GM19328 (cell line): ENCODE measurements around the gene MTCP1.
A peak's percentile ranks its signal among the peaks of the same experiment; 100 is the strongest.

Experiments used
- ATAC-seq: cut with Tn5 transposase; IDR thresholded peaks from one replicate; pipeline ENCODE4 v1.9.1; 2021; ENCODE audit warnings: mild to moderate bottlenecking, moderate library complexity; ENCODE audit not compliant: unreplicated experiment

The MTCP1 gene, protein sequence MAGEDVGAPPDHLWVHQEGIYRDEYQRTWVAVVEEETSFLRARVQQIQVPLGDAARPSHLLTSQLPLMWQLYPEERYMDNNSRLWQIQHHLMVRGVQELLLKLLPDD

DNA sequence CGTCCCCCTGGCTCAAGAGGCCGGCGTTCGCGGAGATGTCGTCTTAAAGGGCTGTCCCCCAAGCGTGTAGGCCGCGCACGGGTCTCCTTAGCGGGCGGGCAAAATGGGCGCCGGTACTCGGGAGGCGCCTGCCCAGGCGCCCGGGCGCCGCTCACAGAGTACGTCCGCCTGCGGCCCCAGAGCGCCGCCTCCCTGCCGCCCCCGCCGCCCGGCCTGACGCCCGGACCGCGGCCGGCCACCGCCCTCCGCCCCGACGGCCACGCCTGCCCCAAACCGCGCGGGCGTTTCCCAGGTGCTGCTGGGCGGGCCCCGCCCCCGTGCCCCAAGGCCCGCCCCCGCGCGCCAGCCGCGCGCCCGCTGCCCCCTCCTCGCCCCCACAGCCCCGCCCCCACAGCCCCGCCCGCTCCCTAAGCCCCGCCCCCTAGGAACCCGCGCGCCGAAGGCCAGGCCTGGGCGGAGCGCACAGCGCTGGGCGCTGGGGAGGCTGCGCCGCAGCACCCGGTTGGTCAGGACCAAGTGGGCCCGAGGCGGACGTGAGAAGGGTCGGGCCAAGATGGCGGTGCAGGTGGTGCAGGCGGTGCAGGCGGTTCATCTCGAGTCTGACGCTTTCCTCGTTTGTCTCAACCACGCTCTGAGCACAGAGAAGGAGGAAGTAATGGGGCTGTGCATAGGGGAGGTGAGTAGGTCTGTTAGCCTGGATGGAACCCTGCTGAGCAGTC lies at the start of gene MTCP1, which contains the start of the genes BRCC3 and CMC4:
TSS of gene MTCP1 (minus strand) at position 162 of the 719 bp plus-strand sequence. CDS start 5,126 bp downstream, outside the sequence.
TSS of gene BRCC3 (plus strand) at position 534 of the 719 bp plus-strand sequence. CDS start at position 554, 20 bp downstream.
TSS of gene CMC4 (minus strand) at position 162 of the 719 bp plus-strand sequence. CDS start 7,113 bp downstream, outside the sequence.
- ATAC-seq: peak; percentile 85

DNA sequence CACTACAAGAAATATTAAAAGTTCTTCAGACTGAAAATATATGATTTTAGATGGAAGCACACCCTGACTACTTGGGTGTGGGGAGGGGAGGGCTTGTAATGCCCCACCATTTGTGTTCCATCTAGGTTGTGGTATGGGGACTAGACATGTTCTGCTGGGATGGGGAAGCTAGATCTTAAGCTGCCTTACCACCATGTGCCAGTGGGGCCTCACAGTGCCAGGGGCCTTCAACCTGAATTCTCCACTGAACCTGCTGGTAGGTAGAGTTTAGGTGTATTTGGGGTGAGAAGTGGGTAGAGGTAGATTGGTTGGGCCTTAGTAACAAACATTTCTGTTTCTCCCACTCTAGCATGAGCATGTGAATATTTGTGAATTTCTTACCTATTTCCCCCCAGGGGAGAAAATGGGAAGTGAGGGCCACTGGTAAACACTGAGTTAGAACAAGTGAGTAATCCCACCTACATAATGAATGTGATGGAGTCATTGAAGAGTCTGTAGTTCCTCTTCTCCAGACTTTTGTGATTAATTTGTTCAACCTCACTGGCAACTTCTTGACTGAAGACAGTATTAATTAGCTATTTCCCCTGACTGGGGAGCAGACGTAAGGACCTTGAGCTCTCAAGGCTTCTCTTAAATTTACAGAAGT lies 44.4 kb upstream of the MTCP1 start:
- no peak for ATAC-seq

DNA sequence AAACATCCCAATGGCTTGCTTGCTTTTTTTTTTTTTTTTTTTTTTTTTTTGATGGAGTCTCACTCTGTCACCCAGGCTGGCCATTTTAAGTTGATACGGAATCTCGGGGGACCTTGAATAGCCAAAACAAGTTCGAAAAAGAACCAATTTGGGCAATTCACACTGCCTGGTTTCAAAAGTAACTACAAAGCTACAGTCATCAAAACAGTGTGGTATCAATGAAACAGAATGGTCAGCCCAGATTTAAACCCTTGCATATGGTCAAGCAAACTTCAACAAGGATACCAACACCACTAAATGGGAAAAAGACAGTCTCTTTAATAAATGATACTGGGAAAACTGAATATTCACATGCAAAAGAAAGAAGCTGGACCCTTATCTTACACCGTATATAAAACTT lies 42.2 kb upstream of the MTCP1 start:
- no peak for ATAC-seq

DNA sequence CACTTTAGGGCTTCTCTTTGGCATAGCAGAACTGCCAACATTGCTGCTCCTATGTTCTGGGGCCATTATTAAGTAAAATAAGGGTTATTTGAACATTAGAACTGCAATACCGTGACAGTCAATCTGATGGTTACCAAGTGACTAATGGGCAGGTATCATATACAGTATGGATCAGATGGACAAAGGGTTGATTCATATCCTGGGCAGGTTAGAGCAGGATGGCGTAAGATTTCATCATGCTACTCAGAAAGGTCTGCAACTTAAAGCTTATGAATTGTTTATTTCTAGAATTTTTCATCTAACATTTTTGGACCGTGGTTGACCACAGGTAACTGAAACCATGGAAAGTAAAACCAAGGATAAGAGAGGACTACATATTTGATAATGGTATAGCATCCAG lies 41.2 kb upstream of the MTCP1 start:
- no peak for ATAC-seq

DNA sequence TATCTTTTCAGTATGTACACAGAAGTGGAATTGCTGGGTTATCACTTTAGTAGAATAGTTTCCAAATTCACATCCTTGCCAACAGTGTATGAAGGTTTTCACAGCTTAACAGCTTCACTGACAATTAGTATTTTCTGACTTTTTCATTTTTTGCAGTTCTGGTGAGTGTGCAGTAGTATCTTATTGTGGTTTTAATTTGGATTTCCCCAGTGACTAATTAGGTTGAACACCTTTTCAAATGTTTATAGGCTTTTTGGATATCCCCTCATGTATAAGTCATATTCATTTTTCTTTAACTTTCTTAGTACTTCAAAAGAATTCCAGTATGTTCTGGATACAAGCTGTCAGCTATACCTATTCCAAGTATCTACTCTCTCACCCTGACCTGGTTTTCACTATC lies 37.5 kb upstream of the MTCP1 start:
- no peak for ATAC-seq

DNA sequence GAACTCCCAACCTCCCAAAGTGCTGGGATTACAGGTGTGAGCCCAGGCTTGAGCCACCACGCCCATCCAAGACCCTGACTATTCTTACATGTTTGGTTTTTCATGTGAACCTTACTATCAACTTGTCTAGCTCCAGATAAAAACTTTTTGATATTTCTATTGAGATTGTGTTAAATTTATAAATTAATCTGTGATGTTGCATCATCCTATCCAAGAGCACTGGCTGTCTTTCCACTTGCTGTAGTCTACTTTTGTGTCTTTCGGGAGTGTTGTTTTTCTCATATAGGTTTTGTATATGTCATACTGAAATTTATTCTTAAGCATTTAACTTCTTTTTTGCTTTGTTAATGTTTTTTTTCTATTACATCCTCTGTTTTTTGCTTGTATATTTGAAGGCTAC lies 35.0 kb upstream of the MTCP1 start:
- ATAC-seq: no peak

DNA sequence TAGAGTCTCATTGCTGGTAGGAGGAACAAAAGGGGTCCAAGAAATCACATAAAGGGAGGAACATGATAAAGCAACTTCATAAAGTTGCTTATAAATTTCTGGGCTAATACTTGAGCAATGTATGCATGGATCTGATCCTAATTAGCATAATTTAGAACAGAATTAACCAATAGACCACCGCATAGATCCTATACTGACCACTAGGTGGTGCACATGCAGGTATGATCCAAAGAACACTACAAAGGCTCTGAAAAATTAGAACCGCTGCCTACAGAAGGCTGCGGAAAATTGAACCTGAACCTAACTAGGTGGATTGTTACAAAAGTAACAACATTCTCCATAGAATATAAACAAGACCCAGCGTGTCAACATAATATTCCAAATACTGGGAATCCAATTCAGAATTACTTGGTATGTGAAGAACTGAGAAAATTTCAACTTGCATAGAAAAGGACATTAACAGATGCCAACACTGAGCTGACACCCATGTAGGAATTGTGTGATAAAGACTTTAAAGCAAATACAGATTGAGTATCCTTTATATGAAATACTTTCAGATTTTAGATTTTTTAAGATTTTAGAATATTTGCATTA lies 23.6 kb upstream of the MTCP1 start:
- no peak for ATAC-seq

DNA sequence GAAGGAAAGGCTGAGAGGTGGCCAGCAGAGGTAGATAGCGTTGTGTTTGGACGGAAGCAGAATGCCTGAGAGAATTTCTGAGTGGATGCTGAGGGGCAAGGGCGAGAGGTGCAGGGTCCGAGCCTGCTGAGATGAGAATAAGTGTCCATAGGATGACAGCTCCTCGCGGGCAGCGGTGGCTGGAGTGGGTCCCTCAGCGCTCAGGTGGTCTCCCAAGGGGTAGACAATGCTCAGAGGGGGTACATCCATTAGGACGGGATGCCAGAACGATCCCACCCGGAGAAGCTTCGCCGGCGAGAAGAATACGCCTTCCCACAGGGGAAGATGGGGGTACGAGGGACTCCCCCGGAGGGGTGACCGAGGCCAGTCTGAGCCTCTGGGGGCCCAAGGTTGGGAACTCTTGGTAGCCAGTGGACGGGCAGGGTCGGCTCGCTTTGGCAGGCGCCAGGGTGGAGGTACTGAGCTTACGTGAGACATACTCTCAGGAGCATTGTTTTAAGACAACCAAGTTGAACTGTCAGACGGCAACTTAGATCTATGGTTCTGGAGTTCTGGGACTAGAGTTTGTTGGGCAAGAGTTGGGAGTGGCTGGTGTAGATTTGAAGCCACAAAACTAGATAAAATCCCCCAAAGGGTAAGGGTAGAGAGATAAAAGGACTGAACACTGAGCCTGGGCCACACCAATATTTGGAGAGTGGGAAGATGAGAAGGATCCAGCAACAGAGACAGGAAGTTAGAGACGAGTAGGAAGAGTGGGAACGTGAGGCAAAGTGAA lies 16.2 kb upstream of the MTCP1 start:
- ATAC-seq: no peak

DNA sequence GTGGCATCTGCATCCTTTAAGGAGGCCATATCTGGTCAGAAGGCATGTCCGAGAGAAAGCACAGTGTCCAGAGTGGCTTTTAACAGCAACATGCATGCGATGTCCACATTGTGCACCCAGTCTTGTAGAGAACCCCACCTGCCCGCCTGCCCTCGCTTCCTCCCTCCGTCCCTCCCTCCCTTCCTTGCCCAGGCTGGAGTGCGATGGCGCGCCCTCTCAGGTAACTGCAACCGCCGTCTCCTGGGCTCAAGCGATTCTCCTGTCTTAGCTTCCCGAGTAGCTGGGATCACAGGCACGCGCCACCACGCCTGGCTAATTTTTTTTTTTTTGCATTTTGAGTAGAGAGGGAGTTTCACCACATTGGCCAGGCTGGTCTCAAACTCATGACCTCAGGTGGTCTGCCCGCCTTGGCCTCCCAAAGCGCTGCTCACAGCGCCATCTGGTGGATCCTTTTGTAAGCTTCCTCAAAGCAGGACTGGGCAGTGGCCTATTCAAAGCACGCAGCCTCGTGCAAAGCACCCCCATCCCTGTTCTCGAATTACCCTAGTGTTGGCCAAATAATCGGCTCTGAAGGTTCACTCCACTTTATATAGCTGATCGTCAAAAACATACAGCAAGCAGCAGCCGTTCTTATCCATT lies 15.4 kb upstream of the MTCP1 start:
- no peak for ATAC-seq

DNA sequence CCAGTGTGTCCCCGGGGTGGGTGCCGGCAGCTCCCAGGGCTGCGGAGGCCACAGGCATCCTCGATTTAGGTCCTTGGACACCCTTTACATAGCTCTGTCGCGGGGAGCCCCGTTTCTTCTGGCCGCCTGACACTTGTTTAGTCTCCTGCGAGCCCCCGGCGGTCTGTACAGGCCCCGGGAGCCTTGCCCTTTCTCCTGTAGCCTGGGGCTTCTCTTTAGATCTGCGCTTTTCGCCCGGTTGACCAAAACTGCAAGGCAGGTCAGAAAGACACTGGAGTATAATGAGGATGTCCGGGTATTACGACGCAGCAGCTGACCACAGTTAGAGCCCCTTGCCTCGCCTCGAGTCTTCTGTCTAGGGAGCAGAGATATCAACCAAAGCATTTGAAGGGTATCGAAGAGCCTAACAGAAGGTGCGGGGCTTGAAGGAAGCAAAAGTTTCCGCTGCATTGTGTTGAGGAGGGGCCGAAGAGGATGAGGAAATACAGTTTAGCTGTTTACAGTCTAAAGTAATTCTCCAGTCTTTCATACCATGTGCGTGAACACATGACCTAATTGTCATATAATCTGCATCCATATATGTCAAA lies 851 bp upstream of the MTCP1 start:
- ATAC-seq: peak; percentile 9

DNA sequence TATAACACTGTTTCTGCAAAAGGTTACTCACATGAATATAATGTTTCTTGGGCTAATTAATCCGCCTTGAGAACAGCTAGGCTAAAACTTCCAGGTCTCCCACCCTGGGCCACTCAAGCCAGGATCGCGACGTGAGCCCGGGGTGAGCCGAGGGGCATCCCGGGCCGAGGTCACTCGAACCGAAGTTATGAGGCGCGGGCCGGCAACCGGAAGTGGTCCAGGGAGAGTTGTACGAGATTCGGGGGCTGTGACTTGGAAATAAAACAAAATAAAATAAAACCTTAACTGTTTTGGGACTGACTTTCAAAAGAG lies 317 bp downstream of the MTCP1 start:
- no peak for ATAC-seq

DNA sequence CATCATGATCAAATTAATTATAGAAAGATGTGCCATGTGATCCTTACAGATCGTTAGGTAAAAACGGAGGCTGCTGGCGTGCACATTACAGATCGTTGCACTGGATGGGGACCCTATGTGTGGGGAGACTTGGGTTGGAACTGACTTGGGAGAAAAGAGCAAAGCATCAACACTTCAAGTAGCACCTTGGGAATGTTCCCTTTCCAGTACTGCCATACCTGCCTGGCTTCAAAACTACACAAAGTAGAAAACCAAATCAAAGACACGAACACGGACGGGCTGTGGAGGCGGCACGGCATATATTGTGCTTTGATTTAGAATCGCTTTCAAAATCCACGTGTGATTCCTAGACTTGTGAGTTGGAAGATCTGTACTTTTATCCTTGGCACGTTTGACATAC lies 898 bp downstream of the MTCP1 start:
- no peak for ATAC-seq

DNA sequence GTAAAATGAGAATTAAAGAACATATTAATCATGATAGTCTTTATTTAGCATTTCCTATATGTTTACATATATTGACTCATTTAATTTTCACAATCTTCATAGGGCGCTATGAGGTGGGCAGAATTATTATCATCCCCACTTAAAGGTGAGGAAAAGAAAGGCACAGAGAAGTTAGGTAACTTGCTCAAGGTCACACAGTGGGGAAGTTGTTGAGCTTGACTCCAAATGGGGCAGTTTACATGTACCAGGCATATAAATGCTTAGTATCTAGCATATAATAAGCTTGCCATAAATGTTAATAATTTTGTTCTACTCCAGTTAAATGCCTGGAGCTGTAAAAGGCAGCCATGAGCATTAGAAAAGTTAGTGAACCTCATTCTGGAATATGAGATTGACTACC lies 1.5 kb downstream of the MTCP1 start:
- no peak for ATAC-seq

DNA sequence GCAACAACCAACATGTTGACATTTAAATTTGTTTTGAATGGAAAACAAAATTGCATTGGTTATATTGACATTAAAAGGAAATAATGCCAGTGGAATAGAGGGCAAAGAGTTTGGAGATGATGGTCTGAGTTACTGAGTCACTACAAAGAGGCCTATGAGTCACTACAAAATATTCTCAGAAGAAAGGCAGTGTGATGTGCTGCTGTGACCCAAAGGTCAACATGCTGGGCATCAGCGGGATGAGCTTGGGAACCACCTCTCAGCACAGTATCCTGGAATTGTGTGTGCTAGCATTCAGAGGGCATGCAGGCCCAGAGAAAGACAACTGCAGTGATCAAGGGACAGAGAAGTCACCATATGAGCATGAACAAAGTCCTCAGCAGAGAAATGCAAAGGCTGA lies 2.8 kb downstream of the MTCP1 start:
- ATAC-seq: no peak

DNA sequence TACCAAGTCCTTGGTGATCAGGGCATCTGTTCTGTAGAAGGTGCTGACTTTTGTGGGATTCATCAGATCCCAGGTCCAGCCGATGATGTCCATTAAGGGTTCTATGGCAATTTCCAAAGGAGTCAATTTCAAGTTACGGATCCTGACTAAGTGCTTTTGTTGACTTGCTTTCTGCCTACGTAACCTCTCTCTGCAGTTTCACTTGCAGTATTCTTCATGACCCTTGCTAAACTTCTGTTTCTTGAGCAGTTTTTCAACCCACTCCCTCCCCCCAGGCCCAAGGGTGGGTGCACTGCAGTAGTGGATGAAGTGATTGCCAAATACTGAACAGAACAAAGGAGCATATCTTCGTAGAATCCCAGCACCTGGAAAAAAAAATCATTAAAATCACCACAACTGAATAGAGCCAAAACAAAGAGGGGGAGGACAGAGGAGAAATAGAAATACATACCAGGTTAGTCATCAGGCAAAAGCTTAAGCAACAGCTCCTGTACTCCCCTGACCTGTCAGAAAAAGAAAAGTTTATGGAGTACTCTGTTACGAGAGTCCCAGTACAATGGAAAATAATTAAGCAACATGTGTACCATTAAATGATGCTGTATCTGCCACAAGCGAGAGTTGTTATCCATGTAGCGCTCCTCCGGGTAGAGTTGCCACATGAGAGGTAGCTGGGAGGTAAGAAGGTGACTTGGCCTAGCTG lies 5.8 kb downstream of the MTCP1 start:
- no peak for ATAC-seq

DNA sequence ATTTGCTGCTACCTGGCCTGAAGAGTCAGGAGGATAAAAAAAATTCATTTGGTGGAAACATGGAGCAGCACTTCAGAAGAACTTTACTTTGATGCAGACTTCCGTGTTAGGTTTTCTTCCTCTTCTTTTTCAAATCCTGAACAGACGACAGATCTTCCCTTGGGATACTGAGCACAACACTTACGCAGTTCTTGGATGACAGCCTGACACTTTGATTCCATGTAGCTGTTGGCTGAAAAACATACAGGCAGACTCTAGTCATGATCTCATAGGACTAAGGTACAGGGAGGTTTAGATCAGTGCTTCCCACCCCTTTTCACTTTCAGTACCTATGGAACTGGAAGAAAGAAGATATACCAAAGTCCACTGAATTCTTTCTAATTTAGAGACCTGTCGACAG lies 9.2 kb downstream of the MTCP1 start:
- ATAC-seq: no peak

DNA sequence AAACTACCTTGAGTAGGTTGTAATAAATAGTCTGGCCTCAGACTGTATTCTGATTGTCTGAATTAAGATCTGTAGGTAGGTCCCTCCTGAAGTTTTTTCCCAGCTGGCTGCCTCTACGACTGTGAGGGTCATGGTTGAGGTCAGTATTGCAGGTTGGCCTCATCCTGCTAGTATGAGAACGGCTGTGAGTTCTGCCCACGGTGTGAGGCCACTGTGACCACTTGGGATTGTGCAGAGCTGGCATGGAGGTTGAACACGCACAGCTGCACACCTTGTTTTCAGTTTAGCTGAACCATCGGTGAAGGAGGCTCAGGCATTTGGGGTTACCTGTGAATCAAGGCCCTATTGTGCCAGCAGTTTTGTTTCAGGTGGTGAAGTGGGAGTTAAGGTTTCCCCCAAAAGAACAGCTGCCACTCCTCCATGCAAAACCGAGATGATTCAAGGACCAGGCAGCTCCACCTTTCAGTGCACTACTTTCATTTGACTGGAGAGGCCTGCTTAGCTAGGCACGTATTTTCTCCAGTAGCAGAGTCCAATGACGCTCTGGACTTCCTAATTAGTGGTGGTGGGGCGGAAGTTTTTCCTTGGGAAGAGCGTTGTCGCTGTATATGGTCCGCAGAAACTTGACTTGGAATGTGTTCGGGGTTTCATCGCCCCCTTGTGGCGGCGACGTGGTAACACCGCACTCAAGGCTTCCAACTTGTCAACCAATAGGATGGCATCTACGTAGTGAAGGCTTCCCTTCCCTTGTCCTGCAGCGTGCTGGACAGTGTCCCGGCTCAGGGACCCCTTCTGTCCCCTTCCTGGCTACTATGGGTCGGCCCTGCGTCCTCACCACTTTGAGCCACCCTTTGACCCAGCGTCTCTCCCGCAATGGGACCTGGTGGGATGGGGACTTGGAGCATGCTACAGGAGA lies 13.8 kb downstream of the MTCP1 start:
- peak; percentile 80 for ATAC-seq

DNA sequence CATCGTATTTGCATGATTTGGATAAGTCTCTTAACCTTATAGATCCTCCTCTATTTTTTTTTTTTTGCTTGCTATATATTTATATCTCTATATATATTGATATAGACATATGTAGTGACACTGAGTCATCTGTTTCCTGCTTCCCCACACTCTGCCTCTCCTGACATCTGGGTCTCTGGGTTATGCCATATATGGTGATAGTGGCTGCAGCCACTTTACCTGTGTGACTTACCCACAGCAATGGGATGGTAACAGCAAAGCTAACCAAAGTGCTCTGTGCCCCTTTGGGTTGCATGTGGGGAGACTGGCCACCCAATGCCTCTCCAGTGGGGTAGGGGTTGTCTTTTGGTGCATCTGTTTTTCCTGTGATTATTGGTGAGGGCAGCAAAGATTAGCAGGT lies 14.5 kb downstream of the MTCP1 start:
- no peak for ATAC-seq

DNA sequence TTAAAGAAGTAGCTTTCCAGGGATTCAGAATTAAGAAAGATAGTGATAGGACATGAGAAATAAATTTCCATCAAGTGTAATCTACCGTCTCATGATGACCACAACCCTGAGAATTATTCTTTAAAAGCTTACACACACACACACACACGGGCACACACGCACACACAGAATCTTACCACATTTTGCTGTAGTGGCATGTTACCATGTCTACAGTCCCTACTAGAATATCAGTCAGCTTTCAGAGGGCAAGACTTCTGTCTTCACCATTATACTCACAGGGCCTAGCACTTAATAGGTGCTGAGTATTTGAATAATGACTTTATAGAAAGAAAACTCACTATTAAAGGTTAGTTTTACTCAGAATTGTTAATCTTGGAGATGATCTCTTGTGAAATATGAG lies 15.4 kb downstream of the MTCP1 start:
- no peak for ATAC-seq
